Karpas-422 (cell line): ENCODE data around the gene ERBB2. TPM values are rescaled to one million over a fixed set of nuclear protein-coding genes. Genes with fewer than 3 reads are reported as not detected.

Source experiments
- DNase-seq: peaks from one replicate; pipeline ENCODE4 v3.0.0-alpha.2; 2015
- H2AFZ ChIP-seq: fragments of 200-600 bp; sonication (generic); 2 replicates; pipeline ENCODE4 v1.6.1; 2014; ENCODE audit warnings: antibody characterized with exemption, low read length, mixed read lengths
- H3K27ac ChIP-seq: fragments of 200-600 bp; sonication (generic); 2 replicates; pipeline ENCODE4 v1.5.1; 2014; ENCODE audit warnings: mild to moderate bottlenecking, low read length, moderate library complexity
- H3K27me3 ChIP-seq: fragments of 200-600 bp; sonication (generic); 2 replicates; pipeline ENCODE4 v1.6.1; 2014; ENCODE audit warnings: low read length, mixed read lengths
- H3K36me3 ChIP-seq: fragments of 200-600 bp; sonication (generic); 2 replicates; pipeline ENCODE4 v1.6.1; 2014; ENCODE audit warnings: low read length, mixed read lengths; ENCODE audit not compliant: insufficient read depth
- H3K4me1 ChIP-seq: fragments of 200-600 bp; sonication (generic); 2 replicates; pipeline ENCODE4 v1.6.1; 2014; ENCODE audit warnings: mild to moderate bottlenecking, low read length, mixed read lengths
- H3K4me2 ChIP-seq: fragments of 200-600 bp; sonication (generic); 2 replicates; pipeline ENCODE4 v1.6.1; 2014; ENCODE audit warnings: low read length, low read depth, mild to moderate bottlenecking; ENCODE audit not compliant: poor library complexity, severe bottlenecking
- H3K4me3 ChIP-seq: fragments of 200-600 bp; sonication (generic); 2 replicates; pipeline ENCODE4 v1.5.1; 2014; ENCODE audit warnings: mild to moderate bottlenecking, antibody characterized with exemption, low read length, mixed read lengths
- H3K79me2 ChIP-seq: fragments of 200-600 bp; sonication (generic); 2 replicates; pipeline ENCODE4 v1.6.1; 2014; ENCODE audit warnings: mild to moderate bottlenecking, low read length, mixed read lengths
- H3K9ac ChIP-seq: fragments of 200-600 bp; sonication (generic); 2 replicates; pipeline ENCODE4 v1.6.0; 2014; ENCODE audit warnings: low read length
- H3K9me2 ChIP-seq: fragments of 200-600 bp; sonication (generic), shearing (Covaris generic); replicated peaks from 2 replicates; pipeline ENCODE4 v1.6.0; 2014; ENCODE audit warnings: mild to moderate bottlenecking, low read length, moderate library complexity; ENCODE audit not compliant: insufficient read depth
- H3K9me3 ChIP-seq: fragments of 300-700, 200-600 bp; sonication (generic); 2 replicates; pipeline ENCODE4 v1.6.1; 2014; ENCODE audit warnings: low read length, mixed read lengths
- H4K20me1 ChIP-seq: fragments of 200-600 bp; sonication (generic); 2 replicates; pipeline ENCODE4 v1.6.1; 2014; ENCODE audit warnings: mild to moderate bottlenecking, antibody characterized with exemption, low read length, low read depth; ENCODE audit not compliant: insufficient read depth
- total RNA-seq: library from RNA; depleted of rRNA; stranded (reverse); fragments of >200 nt; shearing (Covaris generic); gene quantifications from 2 replicates; pipeline ENCODE4 v1.2.3, GENCODE V29; 2014; ENCODE audit warnings: low replicate concordance

ERBB2 gene
- total RNA-seq, 1 experiment from 2014 or later: 7.3 TPM

DNA sequence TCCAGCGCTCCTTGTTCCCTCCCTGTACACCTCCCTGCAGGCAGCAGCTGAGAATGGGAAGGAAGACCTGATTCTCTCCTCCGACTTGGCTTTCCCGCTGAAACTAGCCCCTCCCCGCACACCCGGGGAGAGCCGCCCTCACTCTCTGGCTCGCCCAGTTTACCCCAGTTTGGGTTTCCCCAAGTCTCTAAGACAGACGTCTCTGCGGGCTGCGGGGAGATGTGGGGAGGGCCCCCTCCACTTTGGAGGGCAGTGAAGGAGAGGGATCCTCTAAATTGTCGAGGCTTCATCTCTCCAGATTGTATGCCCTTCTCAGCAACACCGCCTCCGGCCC is 38.7 kb downstream of the ERBB2 start:
- peak overlapping the region; percentile 67 for H3K4me2 ChIP-seq

DNA sequence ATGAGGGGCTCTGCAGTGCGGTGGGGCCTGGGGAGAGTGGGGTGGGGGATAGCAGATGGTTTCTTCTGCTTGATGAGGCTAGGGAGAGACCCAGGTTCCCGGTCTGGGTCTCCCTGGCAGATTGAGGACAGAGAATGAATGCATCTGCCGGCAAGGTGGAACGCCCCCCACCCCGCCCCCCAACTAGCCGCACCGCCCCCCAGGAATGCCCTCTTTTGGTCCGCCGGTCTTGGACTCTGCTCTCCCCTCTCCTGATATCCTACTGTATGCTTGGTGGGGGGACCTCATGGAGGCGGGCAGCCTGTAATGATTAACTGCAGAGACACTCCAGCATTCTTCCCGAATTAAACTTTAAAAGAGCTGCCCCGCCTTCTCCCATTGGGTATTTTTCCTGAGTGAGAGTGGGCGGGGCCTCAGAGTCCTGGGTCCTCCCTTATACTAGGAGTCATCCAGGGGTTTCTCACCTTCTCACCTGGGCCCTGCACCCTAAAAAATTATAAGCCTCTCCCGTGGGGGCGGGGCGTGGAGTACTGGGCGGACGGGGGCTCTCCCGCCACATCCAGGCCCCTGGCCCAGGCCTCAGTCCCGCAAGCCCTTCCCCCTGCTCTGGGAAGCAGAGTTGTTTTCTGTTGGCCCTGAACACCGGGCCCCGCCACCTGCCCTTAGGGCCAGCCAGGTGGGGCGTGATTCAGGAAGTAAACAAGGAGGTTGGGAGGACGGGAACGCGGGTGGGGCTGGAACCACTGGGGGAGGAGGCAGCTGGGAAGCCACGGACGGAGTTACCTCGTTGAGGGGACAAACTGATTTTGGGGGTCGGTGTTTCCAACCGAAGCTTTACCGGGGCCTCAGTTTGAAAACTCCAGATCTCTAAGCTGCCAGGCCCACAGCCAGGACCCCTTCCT is 39.4 kb downstream of the ERBB2 start:
- no peak for DNase-seq
- no peaks in the 10 kb centered on the region for H3K9me2 ChIP-seq
- no peaks in the 10 kb centered on the region for H3K9me3 ChIP-seq
- H4K20me1 ChIP-seq: no peaks in the 10 kb centered on the region
- no peaks in the 10 kb centered on the region for H3K36me3 ChIP-seq
- no peaks in the 10 kb centered on the region for H3K79me2 ChIP-seq
- H3K4me1 ChIP-seq: peaks cover 18% of the 10 kb centered on the region
- H3K4me2 ChIP-seq: no peak overlapping the region
- H2AFZ ChIP-seq: no peak overlapping the region
- 0 out of 2 replicates have a peak overlapping the region, but pooled peaks have one; percentile 41 for H3K9ac ChIP-seq
- no peak overlapping the region for H3K4me3 ChIP-seq
- no peaks in the 10 kb centered on the region; the same call in 1 of the 2 replicates for H3K27me3 ChIP-seq
- no peak overlapping the region for H3K27ac ChIP-seq

More for the DNA sequence above, 38.7 kb downstream of the ERBB2 start:
- peaks cover 18% of the 10 kb centered on the region for H3K4me1 ChIP-seq
- H3K4me3 ChIP-seq: no peak overlapping the region; the same call in 1 of the 2 replicates
- peak overlapping the region; percentile 41; the same call in 1 of the 2 replicates for H3K9ac ChIP-seq
- H3K79me2 ChIP-seq: no peaks in the 10 kb centered on the region
- peak overlapping the region; percentile 62; the same call in 1 of the 2 replicates for H2AFZ ChIP-seq
- no peak overlapping the region for H3K27ac ChIP-seq
- no peaks in the 10 kb centered on the region for H4K20me1 ChIP-seq
- DNase-seq: no peak
- H3K36me3 ChIP-seq: no peaks in the 10 kb centered on the region
- no peaks in the 10 kb centered on the region; the same call in 1 of the 2 replicates for H3K27me3 ChIP-seq
- H3K9me2 ChIP-seq: no peaks in the 10 kb centered on the region
- H3K9me3 ChIP-seq: no peaks in the 10 kb centered on the region

DNA sequence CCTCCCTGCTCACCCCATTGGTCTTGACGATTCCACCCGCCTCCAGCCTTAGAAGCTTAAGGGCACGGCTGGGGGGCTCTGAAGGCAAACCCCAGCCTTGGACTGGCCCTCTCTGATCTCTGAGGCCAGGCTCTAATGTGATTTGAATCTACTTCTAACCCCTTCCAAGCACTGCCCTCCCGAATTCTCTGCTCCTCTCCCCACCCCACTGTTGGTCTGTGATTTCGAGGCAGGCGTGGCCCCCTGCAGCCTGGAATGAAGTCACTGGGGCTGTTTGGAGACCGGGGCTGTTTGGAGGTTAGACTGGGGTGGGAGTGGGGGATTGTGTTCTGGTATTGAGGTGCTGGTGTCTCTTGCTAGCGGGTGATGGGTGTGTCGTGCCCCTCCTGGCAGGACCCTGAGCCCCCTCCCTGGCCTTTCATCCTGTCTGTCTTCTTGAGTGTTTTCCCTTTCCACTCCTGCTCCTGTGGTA is 40.1 kb downstream of the ERBB2 start:
- Histone ChIP-seq H3K4me2 (no peak overlapping the region), H3K79me2 (no peaks in the 10 kb centered on the region), H2AFZ (no peak overlapping the region), H3K36me3 (no peaks in the 10 kb centered on the region), H3K27me3 (no peaks in the 10 kb centered on the region; the same call in 1 of the 2 replicates), H3K9ac (no peak overlapping the region), H3K9me2 (no peaks in the 10 kb centered on the region), H3K9me3 (no peaks in the 10 kb centered on the region), H3K4me3 (no peak overlapping the region), H4K20me1 (no peaks in the 10 kb centered on the region), H3K27ac (no peak overlapping the region), H3K4me1 (peaks cover 18% of the 10 kb centered on the region)
- no peak for DNase-seq

DNA sequence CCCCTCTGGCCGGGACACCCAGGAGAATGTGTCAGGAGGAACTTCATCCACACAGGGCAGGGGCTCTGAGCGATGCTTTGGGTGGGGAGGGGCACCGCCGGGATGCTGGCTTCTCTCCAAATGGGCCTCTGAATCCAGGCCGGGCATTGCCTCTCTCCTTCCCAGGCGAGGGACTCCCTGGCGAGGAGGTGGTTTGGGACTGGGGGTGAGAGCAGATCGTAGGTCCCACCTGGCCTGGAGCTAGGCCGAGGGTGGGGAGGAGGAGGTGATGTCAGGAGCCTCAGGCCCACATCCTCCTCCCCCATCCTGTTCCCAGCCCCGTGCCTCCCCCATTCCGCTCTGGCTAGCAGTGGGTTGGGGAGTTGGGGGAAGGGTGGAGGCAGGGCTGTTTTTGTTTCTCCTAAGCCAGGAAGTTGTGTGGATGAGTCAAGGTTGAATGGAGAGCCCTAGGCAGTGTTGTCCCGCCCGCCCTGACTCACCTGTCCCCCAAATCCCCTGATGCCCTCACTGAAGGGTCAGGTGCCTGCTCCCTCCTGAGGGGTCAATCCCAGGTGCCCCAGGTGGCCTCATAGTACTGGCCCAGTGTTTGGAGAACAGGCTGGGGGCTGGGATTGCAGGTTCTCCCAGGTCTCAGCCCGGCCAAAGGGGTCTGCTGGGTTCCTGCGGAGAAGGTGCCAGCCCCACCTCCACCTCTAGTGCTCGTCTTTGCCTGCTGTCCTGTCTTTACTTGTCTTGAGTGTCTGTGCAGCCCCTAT is 40.7 kb downstream of the ERBB2 start:
- no peak for DNase-seq
- peaks cover 18% of the 10 kb centered on the region for H3K4me1 ChIP-seq
- H3K4me3 ChIP-seq: no peak overlapping the region
- no peak overlapping the region for H3K4me2 ChIP-seq
- H2AFZ ChIP-seq: no peak overlapping the region
- no peaks in the 10 kb centered on the region for H4K20me1 ChIP-seq
- no peak overlapping the region for H3K9ac ChIP-seq
- no peaks in the 10 kb centered on the region for H3K9me2 ChIP-seq
- H3K27ac ChIP-seq: no peak overlapping the region
- no peaks in the 10 kb centered on the region for H3K9me3 ChIP-seq
- no peaks in the 10 kb centered on the region for H3K36me3 ChIP-seq
- no peaks in the 10 kb centered on the region; the same call in 1 of the 2 replicates for H3K27me3 ChIP-seq
- no peaks in the 10 kb centered on the region for H3K79me2 ChIP-seq

DNA sequence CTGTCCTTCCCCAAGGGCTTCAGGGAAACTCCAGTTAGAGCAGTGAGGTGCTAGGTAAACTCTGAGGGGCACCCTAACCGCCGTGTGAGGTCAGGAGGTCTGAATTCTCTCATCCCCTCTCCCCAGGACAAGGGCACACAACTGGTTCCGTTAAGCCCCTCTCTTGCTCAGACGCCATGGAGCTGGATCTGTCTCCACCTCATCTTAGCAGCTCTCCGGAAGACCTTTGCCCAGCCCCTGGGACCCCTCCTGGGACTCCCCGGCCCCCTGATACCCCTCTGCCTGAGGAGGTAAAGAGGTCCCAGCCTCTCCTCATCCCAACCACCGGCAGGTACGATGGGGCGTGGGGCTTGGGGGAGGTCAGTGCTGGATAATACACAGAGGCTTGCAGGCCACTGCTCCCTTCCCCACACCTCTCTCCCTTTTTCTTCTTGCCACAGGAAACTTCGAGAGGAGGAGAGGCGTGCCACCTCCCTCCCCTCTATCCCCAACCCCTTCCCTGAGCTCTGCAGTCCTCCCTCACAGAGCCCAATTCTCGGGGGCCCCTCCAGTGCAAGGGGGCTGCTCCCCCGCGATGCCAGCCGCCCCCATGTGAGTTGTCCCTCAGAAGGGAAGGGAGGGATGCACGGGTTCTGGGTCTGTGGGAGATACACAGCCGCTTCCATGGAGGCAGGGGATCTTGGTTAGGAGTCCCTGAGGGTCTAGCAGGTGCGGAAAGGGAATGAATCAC is 42.4 kb downstream of the ERBB2 start:
- Histone ChIP-seq H3K4me3 (no peak overlapping the region), H3K36me3 (no peaks in the 10 kb centered on the region), H4K20me1 (no peaks in the 10 kb centered on the region), H3K9ac (no peak overlapping the region), H3K9me2 (no peaks in the 10 kb centered on the region), H3K27ac (no peak overlapping the region), H3K79me2 (no peaks in the 10 kb centered on the region), H2AFZ (no peak overlapping the region), H3K4me2 (no peak overlapping the region), H3K4me1 (peaks cover 18% of the 10 kb centered on the region), H3K9me3 (no peaks in the 10 kb centered on the region), H3K27me3 (no peaks in the 10 kb centered on the region; the same call in 1 of the 2 replicates)
- no peak for DNase-seq

DNA sequence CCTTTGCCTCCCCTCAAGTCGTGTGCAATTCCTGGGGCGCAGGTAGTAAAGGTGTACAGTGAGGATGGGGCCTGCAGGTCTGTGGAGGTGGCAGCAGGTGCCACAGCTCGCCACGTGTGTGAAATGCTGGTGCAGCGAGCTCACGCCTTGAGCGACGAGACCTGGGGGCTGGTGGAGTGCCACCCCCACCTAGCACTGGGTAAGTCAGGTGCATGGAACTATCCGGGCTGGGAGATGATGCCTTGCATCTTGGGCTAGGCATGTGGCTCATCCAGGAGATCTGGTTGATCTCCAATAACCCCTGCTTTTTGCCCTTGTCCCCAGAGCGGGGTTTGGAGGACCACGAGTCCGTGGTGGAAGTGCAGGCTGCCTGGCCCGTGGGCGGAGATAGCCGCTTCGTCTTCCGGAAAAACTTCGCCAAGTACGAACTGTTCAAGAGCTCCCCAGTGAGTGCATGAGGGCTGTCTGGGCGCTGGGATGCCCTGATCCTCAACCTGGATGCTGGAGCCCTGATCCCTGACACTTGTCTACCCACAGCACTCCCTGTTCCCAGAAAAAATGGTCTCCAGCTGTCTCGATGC is 43.1 kb downstream of the ERBB2 start:
- Histone ChIP-seq H3K79me2 (no peaks in the 10 kb centered on the region), H4K20me1 (no peaks in the 10 kb centered on the region), H2AFZ (no peak overlapping the region), H3K27me3 (no peaks in the 10 kb centered on the region; the same call in 1 of the 2 replicates), H3K9me3 (no peaks in the 10 kb centered on the region), H3K4me2 (no peak overlapping the region), H3K4me3 (no peak overlapping the region), H3K4me1 (peaks cover 14% of the 10 kb centered on the region), H3K27ac (no peak overlapping the region), H3K36me3 (no peaks in the 10 kb centered on the region), H3K9me2 (no peaks in the 10 kb centered on the region), H3K9ac (no peak overlapping the region)
- DNase-seq: no peak

DNA sequence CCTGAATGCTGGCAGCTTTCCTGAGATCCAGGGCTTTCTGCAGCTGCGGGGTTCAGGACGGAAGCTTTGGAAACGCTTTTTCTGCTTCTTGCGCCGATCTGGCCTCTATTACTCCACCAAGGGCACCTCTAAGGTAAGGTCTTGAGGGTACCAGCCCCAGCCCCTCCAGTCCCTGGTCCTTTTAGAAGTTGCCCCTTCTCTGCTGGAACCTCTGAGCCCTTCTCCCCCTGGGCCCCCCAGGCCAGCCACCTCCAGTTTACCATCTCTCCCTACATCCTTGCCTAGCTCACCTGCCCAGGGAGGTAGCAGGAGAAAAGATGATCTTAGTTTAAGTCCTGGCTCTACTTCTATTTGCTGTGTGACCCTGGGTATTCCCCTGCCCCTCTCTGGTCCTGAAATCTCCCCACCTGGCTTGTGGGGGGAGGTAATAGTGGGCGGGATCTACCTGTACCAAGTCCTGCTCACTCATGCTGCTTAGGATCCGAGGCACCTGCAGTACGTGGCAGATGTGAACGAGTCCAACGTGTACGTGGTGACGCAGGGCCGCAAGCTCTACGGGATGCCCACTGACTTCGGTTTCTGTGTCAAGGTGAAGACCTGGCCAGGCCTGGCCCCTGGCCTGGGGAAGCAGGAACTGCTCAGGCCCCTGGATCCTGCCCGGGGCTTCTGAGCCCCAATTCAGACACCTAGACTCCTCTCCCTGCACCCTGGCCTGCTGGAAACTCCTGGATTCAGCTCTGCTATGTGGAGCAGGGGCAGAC is 44.4 kb downstream of the ERBB2 start:
- H3K4me2 ChIP-seq: no peak overlapping the region
- H3K9ac ChIP-seq: no peak overlapping the region
- H3K4me3 ChIP-seq: no peak overlapping the region
- H3K9me2 ChIP-seq: no peaks in the 10 kb centered on the region
- no peaks in the 10 kb centered on the region for H3K36me3 ChIP-seq
- no peaks in the 10 kb centered on the region for H3K27me3 ChIP-seq
- H2AFZ ChIP-seq: no peak overlapping the region
- H3K27ac ChIP-seq: no peak overlapping the region
- DNase-seq: no peak
- H3K79me2 ChIP-seq: no peaks in the 10 kb centered on the region
- H3K4me1 ChIP-seq: peaks cover 4% of the 10 kb centered on the region; the same call in 1 of the 2 replicates
- no peaks in the 10 kb centered on the region for H3K9me3 ChIP-seq
- H4K20me1 ChIP-seq: no peaks in the 10 kb centered on the region
